ENCODE data around the gene MAP3K14.
A peak's percentile ranks its signal among the peaks of the same experiment; 100 is the strongest.

Gene MAP3K14

GRCh38 chr17:45246338-45246737 is 70.5 kb downstream of the MAP3K14 start:
- Histone ChIP-seq H3K4me3 (peak overlapping the region; percentile 92; the same call in 1 of the 2 replicates), H3K27ac (no peak overlapping the region), H3K9ac (ENCODE audit: insufficient read length) (no peak overlapping the region), H3K9me3 (ENCODE audit: low read depth, low read length) (no peaks in the 10 kb centered on the region), H3K36me3 (ENCODE audit: insufficient read depth, low read length) (no peaks in the 10 kb centered on the region)
- no peak for TF ChIP-seq FOXP2 (optimal IDR thresholded peaks at IDR 0.05; ENCODE audit: control extremely low read depth, extremely low read length, insufficient read depth)
- TF ChIP-seq POLR2AphosphoS5 (IDR thresholded peaks at IDR 0.05; ENCODE audit: borderline replicate concordance, low read depth, low read length) = no peak
- no peak for TF ChIP-seq EZH2 (IDR thresholded peaks at IDR 0.05)
- no peak for DNase-seq (ENCODE audit: low read depth, low spot score)

GRCh38 chr17:45244725-45245656 is 71.8 kb downstream of the MAP3K14 start:
- DNase-seq (ENCODE audit: low read depth, low spot score) = no peak
- H3K9ac ChIP-seq (ENCODE audit: insufficient read length) = no peak overlapping the region
- H3K9me3 ChIP-seq (ENCODE audit: low read depth, low read length) = no peaks in the 10 kb centered on the region
- no peak for TF ChIP-seq FOXP2 (optimal IDR thresholded peaks at IDR 0.05; ENCODE audit: control extremely low read depth, extremely low read length, insufficient read depth)
- TF ChIP-seq EZH2 (IDR thresholded peaks at IDR 0.05) = no peak
- no peaks in the 10 kb centered on the region for H3K36me3 ChIP-seq (ENCODE audit: insufficient read depth, low read length)
- H3K4me3 ChIP-seq = no peak overlapping the region
- H3K27ac ChIP-seq = no peak overlapping the region

- TF ChIP-seq POLR2AphosphoS5 (IDR thresholded peaks at IDR 0.05; ENCODE audit: borderline replicate concordance, low read depth, low read length) = no peak
- no peak for TF ChIP-seq EZH2 (IDR thresholded peaks at IDR 0.05)
- TF ChIP-seq FOXP2 (optimal IDR thresholded peaks at IDR 0.05; ENCODE audit: control extremely low read depth, extremely low read length, insufficient read depth) = no peak
- DNase-seq (ENCODE audit: low read depth, low spot score) = no peak
- no peak overlapping the region for H3K27ac ChIP-seq
- H3K4me3 ChIP-seq = no peak overlapping the region
- no peaks in the 10 kb centered on the region for H3K9me3 ChIP-seq (ENCODE audit: low read depth, low read length)
- H3K9ac ChIP-seq (ENCODE audit: insufficient read length) = no peak overlapping the region
- H3K36me3 ChIP-seq (ENCODE audit: insufficient read depth, low read length) = no peaks in the 10 kb centered on the region
Observed at GRCh38 chr17:45243750-45244149, 73.1 kb downstream of the MAP3K14 start.

- Histone ChIP-seq H3K36me3 (ENCODE audit: insufficient read depth, low read length) (no peaks in the 10 kb centered on the region), H3K27ac (no peak overlapping the region), H3K9me3 (ENCODE audit: low read depth, low read length) (no peaks in the 10 kb centered on the region), H3K4me3 (no peak overlapping the region), H3K9ac (ENCODE audit: insufficient read length) (no peak overlapping the region)
- no peak for TF ChIP-seq FOXP2 (optimal IDR thresholded peaks at IDR 0.05; ENCODE audit: control extremely low read depth, extremely low read length, insufficient read depth)
- DNase-seq (ENCODE audit: low read depth, low spot score) = no peak
Observed at GRCh38 chr17:45242029-45242414, 74.8 kb downstream of the MAP3K14 start.

GRCh38 chr17:45241328-45242028 is 75.3 kb downstream of the MAP3K14 start:
- TF ChIP-seq EZH2 (IDR thresholded peaks at IDR 0.05) = no peak
- TF ChIP-seq FOXP2 (optimal IDR thresholded peaks at IDR 0.05; ENCODE audit: control extremely low read depth, extremely low read length, insufficient read depth) = no peak
- no peak for TF ChIP-seq POLR2AphosphoS5 (IDR thresholded peaks at IDR 0.05; ENCODE audit: borderline replicate concordance, low read depth, low read length)
- DNase-seq (ENCODE audit: low read depth, low spot score) = no peak
- no peak overlapping the region for H3K4me3 ChIP-seq
- H3K27ac ChIP-seq = no peak overlapping the region
- H3K9me3 ChIP-seq (ENCODE audit: low read depth, low read length) = no peaks in the 10 kb centered on the region
- H3K9ac ChIP-seq (ENCODE audit: insufficient read length) = no peak overlapping the region
- no peaks in the 10 kb centered on the region for H3K36me3 ChIP-seq (ENCODE audit: insufficient read depth, low read length)

GRCh38 chr17:45240905-45241327 is 75.9 kb downstream of the MAP3K14 start:
- no peak overlapping the region for H3K9ac ChIP-seq (ENCODE audit: insufficient read length)
- no peak overlapping the region for H3K27ac ChIP-seq
- DNase-seq (ENCODE audit: low read depth, low spot score) = no peak
- H3K9me3 ChIP-seq (ENCODE audit: low read depth, low read length) = no peaks in the 10 kb centered on the region
- no peaks in the 10 kb centered on the region for H3K36me3 ChIP-seq (ENCODE audit: insufficient read depth, low read length)
- no peak for TF ChIP-seq POLR2AphosphoS5 (IDR thresholded peaks at IDR 0.05; ENCODE audit: borderline replicate concordance, low read depth, low read length)
- no peak overlapping the region for H3K4me3 ChIP-seq

- no peaks in the 10 kb centered on the region for H3K36me3 ChIP-seq (ENCODE audit: insufficient read depth, low read length)
- H3K4me3 ChIP-seq = no peak overlapping the region
- DNase-seq (ENCODE audit: low read depth, low spot score) = no peak
- H3K27ac ChIP-seq = no peak overlapping the region
- no peaks in the 10 kb centered on the region for H3K9me3 ChIP-seq (ENCODE audit: low read depth, low read length)
- no peak overlapping the region for H3K9ac ChIP-seq (ENCODE audit: insufficient read length)
- TF ChIP-seq POLR2AphosphoS5 (IDR thresholded peaks at IDR 0.05; ENCODE audit: borderline replicate concordance, low read depth, low read length) = no peak
- TF ChIP-seq FOXP2 (optimal IDR thresholded peaks at IDR 0.05; ENCODE audit: control extremely low read depth, extremely low read length, insufficient read depth) = no peak
- no peak for TF ChIP-seq EZH2 (IDR thresholded peaks at IDR 0.05)
Observed at GRCh38 chr17:45238155-45238774, 78.6 kb downstream of the MAP3K14 start.

- Histone ChIP-seq H3K27ac (no peak overlapping the region), H3K36me3 (ENCODE audit: insufficient read depth, low read length) (no peaks in the 10 kb centered on the region), H3K9ac (ENCODE audit: insufficient read length) (no peak overlapping the region), H3K9me3 (ENCODE audit: low read depth, low read length) (no peaks in the 10 kb centered on the region), H3K4me3 (no peak overlapping the region)
- DNase-seq (ENCODE audit: low read depth, low spot score) = no peak
- TF ChIP-seq FOXP2 (optimal IDR thresholded peaks at IDR 0.05; ENCODE audit: control extremely low read depth, extremely low read length, insufficient read depth) (no peak), POLR2AphosphoS5 (IDR thresholded peaks at IDR 0.05; ENCODE audit: borderline replicate concordance, low read depth, low read length) (no peak), EZH2 (IDR thresholded peaks at IDR 0.05) (no peak)
Observed at GRCh38 chr17:45237686-45238085, 79.1 kb downstream of the MAP3K14 start.

Measured in SK-N-MC (cell line).